GM18499 (cell line): Measurements from ENCODE around the gene PDE11A.

Experiments used
- ATAC-seq: cut with Tn5 transposase; IDR thresholded peaks from one replicate; pipeline ENCODE4 v1.9.1; 2021; ENCODE audit warnings: moderate number of reproducible peaks; ENCODE audit not compliant: insufficient read depth, unreplicated experiment

Gene PDE11A

GRCh38 chr2:177740700-177741099 is 331.9 kb downstream of the PDE11A start:
- no peak for ATAC-seq

- no peak for ATAC-seq
Observed at GRCh38 chr2:177738461-177739235, 333.9 kb downstream of the PDE11A start.

- ATAC-seq, result no peak
Observed at GRCh38 chr2:177735318-177735803, 337.2 kb downstream of the PDE11A start.

GRCh38 chr2:177733322-177733855 is 339.2 kb downstream of the PDE11A start:
- no peak for ATAC-seq

GRCh38 chr2:177731384-177731783 is 341.2 kb downstream of the PDE11A start:
- no peak for ATAC-seq

GRCh38 chr2:177730792-177731191 is 341.8 kb downstream of the PDE11A start:
- ATAC-seq, result no peak

GRCh38 chr2:177730363-177730762 is 342.2 kb downstream of the PDE11A start:
- ATAC-seq, result no peak

- ATAC-seq, result no peak
Observed at GRCh38 chr2:177728920-177729319, 343.7 kb downstream of the PDE11A start.

- no peak for ATAC-seq
Observed at GRCh38 chr2:177728399-177728765, 344.2 kb downstream of the PDE11A start.

GRCh38 chr2:177727577-177728398 is 344.8 kb downstream of the PDE11A start:
- no peak for ATAC-seq

GRCh38 chr2:177726931-177727348 is 345.6 kb downstream of the PDE11A start:
- ATAC-seq, result no peak

- ATAC-seq, result no peak
Observed at GRCh38 chr2:177724398-177725287, 347.9 kb downstream of the PDE11A start.

GRCh38 chr2:177723235-177723634 is 349.3 kb downstream of the PDE11A start:
- ATAC-seq, result no peak

GRCh38 chr2:177721818-177722567 is 350.6 kb downstream of the PDE11A start:
- ATAC-seq, result no peak

GRCh38 chr2:177721087-177721486 is 351.5 kb downstream of the PDE11A start:
- no peak for ATAC-seq

- ATAC-seq, result no peak
Observed at GRCh38 chr2:177717831-177718618, 354.6 kb downstream of the PDE11A start.

- ATAC-seq, result no peak
Observed at GRCh38 chr2:177716484-177716883, 356.1 kb downstream of the PDE11A start.

- no peak for ATAC-seq
Observed at GRCh38 chr2:177715771-177716170, 356.8 kb downstream of the PDE11A start.

- no peak for ATAC-seq
Observed at GRCh38 chr2:177714704-177715103, 357.9 kb downstream of the PDE11A start.
